ENCODE measurements around the gene GRB10. TPM values are rescaled to one million over a fixed set of nuclear protein-coding genes. Genes with fewer than 3 reads are reported as not detected.

The GRB10 gene
- total RNA-seq, 4 donors from 2014 or later = 54.0 to 69.1 (median 61.6) TPM

- 82% methylated on average over 8 of the region's 8 CpGs for WGBS
- intact Hi-C loops (cut with DNase I) = loop anchor here (10.0 kb wide), 1 partner anchor 335 kb away; no protein-coding TSS in a partner anchor
- Histone ChIP-seq H3K27me3 (no peaks in the 10 kb centered on the region), H3K36me3 (no peaks in the 10 kb centered on the region), H3K27ac (replicated peaks in 1 of 4) (no peak overlapping the region), H3K9me3 (peaks cover 0 to 4% (median 0%) of the 10 kb centered on the region in 4 donors), H3K4me3 (no peak overlapping the region), H3K4me1 (no peaks in the 10 kb centered on the region)
- no peak for DNase-seq (ENCODE audit: extremely low spot score)
- TF ChIP-seq EP300 (IDR thresholded peaks at IDR 0.05) (no peak), POLR2AphosphoS5 (IDR thresholded peaks at IDR 0.05) (no peak), POLR2A (IDR thresholded peaks at IDR 0.05; ENCODE audit: low read depth) (no peak)
- TF ChIP-seq, protein P1, sequence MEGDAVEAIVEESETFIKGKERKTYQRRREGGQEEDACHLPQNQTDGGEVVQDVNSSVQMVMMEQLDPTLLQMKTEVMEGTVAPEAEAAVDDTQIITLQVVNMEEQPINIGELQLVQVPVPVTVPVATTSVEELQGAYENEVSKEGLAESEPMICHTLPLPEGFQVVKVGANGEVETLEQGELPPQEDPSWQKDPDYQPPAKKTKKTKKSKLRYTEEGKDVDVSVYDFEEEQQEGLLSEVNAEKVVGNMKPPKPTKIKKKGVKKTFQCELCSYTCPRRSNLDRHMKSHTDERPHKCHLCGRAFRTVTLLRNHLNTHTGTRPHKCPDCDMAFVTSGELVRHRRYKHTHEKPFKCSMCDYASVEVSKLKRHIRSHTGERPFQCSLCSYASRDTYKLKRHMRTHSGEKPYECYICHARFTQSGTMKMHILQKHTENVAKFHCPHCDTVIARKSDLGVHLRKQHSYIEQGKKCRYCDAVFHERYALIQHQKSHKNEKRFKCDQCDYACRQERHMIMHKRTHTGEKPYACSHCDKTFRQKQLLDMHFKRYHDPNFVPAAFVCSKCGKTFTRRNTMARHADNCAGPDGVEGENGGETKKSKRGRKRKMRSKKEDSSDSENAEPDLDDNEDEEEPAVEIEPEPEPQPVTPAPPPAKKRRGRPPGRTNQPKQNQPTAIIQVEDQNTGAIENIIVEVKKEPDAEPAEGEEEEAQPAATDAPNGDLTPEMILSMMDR (IDR thresholded peaks at IDR 0.05) = no peak
Observed at GRCh38 chr7:50799873-50800272, 17.2 kb upstream of the GRB10 start.

DNA sequence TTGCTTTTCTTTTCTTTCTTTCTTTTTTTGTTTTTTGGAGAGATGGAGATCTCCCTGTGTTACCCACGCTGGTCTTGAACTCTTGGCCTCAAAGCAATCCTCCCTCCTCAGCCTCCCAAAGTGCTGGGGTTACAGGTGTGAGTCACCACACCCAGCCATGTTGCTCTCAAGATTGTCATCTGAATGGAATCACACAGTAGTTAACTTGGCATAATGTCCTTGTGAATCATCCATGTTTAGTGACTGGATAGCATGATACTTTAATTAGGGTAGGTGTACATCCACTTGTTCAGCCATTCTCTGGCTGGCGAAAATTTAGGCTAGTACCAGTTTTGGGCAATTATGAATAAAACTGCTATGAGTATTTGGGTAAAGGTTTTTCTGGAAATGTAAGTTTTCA lies 15.4 kb upstream of the GRB10 start:
- no peaks in the 10 kb centered on the region for H3K36me3 ChIP-seq
- no peak overlapping the region for H3K27ac ChIP-seq (replicated peaks in 1 of 4)
- TF ChIP-seq EP300 (IDR thresholded peaks at IDR 0.05) = no peak
- TF ChIP-seq, protein P1 (IDR thresholded peaks at IDR 0.05) = no peak
- TF ChIP-seq POLR2AphosphoS5 (IDR thresholded peaks at IDR 0.05) = no peak
- TF ChIP-seq POLR2A (IDR thresholded peaks at IDR 0.05; ENCODE audit: low read depth) = no peak
- DNase-seq (ENCODE audit: extremely low spot score) = no peak
- peaks cover 0 to 6% (median 2%) of the 10 kb centered on the region in 4 donors for H3K4me1 ChIP-seq
- 93% methylated on average over 2 of the region's 2 CpGs for WGBS
- peaks cover 0 to 4% (median 0%) of the 10 kb centered on the region in 4 donors for H3K9me3 ChIP-seq
- intact Hi-C loops (cut with DNase I) = no loop called here
- no peaks in the 10 kb centered on the region for H3K27me3 ChIP-seq
- H3K4me3 ChIP-seq = no peak overlapping the region

GRCh38 chr7:50795831-50796230 lies 13.1 kb upstream of the GRB10 start:
- peaks cover 0 to 4% (median 0%) of the 10 kb centered on the region in 4 donors for H3K9me3 ChIP-seq
- no peak for TF ChIP-seq POLR2A (IDR thresholded peaks at IDR 0.05; ENCODE audit: low read depth)
- TF ChIP-seq, protein P1 (IDR thresholded peaks at IDR 0.05) = no peak
- no peak for TF ChIP-seq EP300 (IDR thresholded peaks at IDR 0.05)
- TF ChIP-seq POLR2AphosphoS5 (IDR thresholded peaks at IDR 0.05) = no peak
- WGBS = 88% methylated on average over 5 of the region's 5 CpGs
- H3K36me3 ChIP-seq = no peaks in the 10 kb centered on the region
- no peak overlapping the region for H3K27ac ChIP-seq (replicated peaks in 1 of 4)
- no peak overlapping the region for H3K4me3 ChIP-seq
- intact Hi-C loops (cut with DNase I) = no loop called here
- peaks cover 12 to 21% (median 17%) of the 10 kb centered on the region in 4 donors for H3K4me1 ChIP-seq
- no peak for DNase-seq (ENCODE audit: extremely low spot score)
- H3K27me3 ChIP-seq = no peaks in the 10 kb centered on the region

- no peak for DNase-seq (ENCODE audit: extremely low spot score)
- H3K9me3 ChIP-seq = peaks cover 0 to 4% (median 0%) of the 10 kb centered on the region in 4 donors
- no peak overlapping the region for H3K27ac ChIP-seq (replicated peaks in 1 of 4)
- TF ChIP-seq POLR2AphosphoS5 (IDR thresholded peaks at IDR 0.05) = no peak
- TF ChIP-seq POLR2A (IDR thresholded peaks at IDR 0.05; ENCODE audit: low read depth) = no peak
- TF ChIP-seq, protein P1 (IDR thresholded peaks at IDR 0.05) = no peak
- no peak for TF ChIP-seq EP300 (IDR thresholded peaks at IDR 0.05)
- no peaks in the 10 kb centered on the region for H3K27me3 ChIP-seq
- no peak overlapping the region for H3K4me3 ChIP-seq
- 81% methylated on average over 2 of the region's 2 CpGs for WGBS
- intact Hi-C loops (cut with DNase I) = no loop called here
- H3K36me3 ChIP-seq = no peaks in the 10 kb centered on the region
- peaks cover 15 to 26% (median 23%) of the 10 kb centered on the region in 4 donors for H3K4me1 ChIP-seq
Observed at GRCh38 chr7:50795253-50795652, 12.6 kb upstream of the GRB10 start.
